Urothelium cell line (cell line): Measurements from ENCODE around the gene JSRP1.

ENCODE experiments used
- DNase-seq: peaks from one replicate; pipeline ENCODE4 v3.0.0; 2011; ENCODE audit warnings: low spot score, mixed read lengths
- FAIRE-seq: peaks from 2 replicates; lab custom pipeline; 2011; peaks lifted over from hg19 to GRCh38; lab: Jason Lieb, UNC

The JSRP1 gene

GRCh38 chr19:2266183-2266993 lies 10.2 kb upstream of the JSRP1 start:
- DNase-seq: peak; percentile 68
- FAIRE-seq: no peak

- FAIRE-seq (no peak), DNase-seq (no peak)
Observed at GRCh38 chr19:2261438-2262172, 5.4 kb upstream of the JSRP1 start.

- FAIRE-seq: no peak
- no peak for DNase-seq
Observed at GRCh38 chr19:2260341-2260805, 4.2 kb upstream of the JSRP1 start.

GRCh38 chr19:2259336-2259735 lies 3.1 kb upstream of the JSRP1 start:
- no peak for DNase-seq
- no peak for FAIRE-seq

GRCh38 chr19:2255112-2255845 lies 938 bp downstream of the JSRP1 start:
- no peak for DNase-seq
- no peak for FAIRE-seq

- DNase-seq (no peak), FAIRE-seq (no peak)
Observed at GRCh38 chr19:2254064-2254872, 1.9 kb downstream of the JSRP1 start.

GRCh38 chr19:2253106-2254063 lies 2.8 kb downstream of the JSRP1 start:
- DNase-seq: no peak

GRCh38 chr19:2252797-2253105 lies 3.5 kb downstream of the JSRP1 start:
- DNase-seq (no peak), FAIRE-seq (no peak)

More at GRCh38 chr19:2253106-2254063, 2.8 kb downstream of the JSRP1 start:
- no peak for FAIRE-seq

- no peak for FAIRE-seq
- DNase-seq: no peak
Observed at GRCh38 chr19:2252055-2252796, 4.0 kb downstream of the JSRP1 start.

GRCh38 chr19:2251106-2252054 lies 4.8 kb downstream of the JSRP1 start:
- no peak for FAIRE-seq
- no peak for DNase-seq

- DNase-seq (no peak), FAIRE-seq (no peak)
Observed at GRCh38 chr19:2250766-2251105, 5.5 kb downstream of the JSRP1 start.

GRCh38 chr19:2249880-2250765 lies 6.1 kb downstream of the JSRP1 start:
- no peak for FAIRE-seq

GRCh38 chr19:2249010-2249866 lies 7.0 kb downstream of the JSRP1 start, which contains the start of gene AMH:
Gene AMH, plus strand, starts transcription at chr19:2249323. Its CDS starts 10 bp downstream, at chr19:2249333.
- FAIRE-seq (no peak), DNase-seq (no peak)

More at GRCh38 chr19:2249880-2250765, 6.1 kb downstream of the JSRP1 start:
- DNase-seq: no peak

GRCh38 chr19:2248136-2249009 lies 7.8 kb downstream of the JSRP1 start:
- DNase-seq: no peak

More at GRCh38 chr19:2248136-2249009, 7.8 kb downstream of the JSRP1 start:
- no peak for FAIRE-seq
